GM23248 (cell line): ENCODE measurements around the gene PNMA1. TPM values are rescaled to one million over a fixed set of nuclear protein-coding genes. Genes with fewer than 3 reads are reported as not detected.

Source experiments
- DNase-seq: peaks from one replicate; pipeline ENCODE4 v3.0.0-alpha.2; 2015
- H2AFZ ChIP-seq: fragments of 200-600 bp; sonication (generic); 2 replicates; pipeline ENCODE4 v1.6.1; 2016; ENCODE audit warnings: antibody characterized with exemption
- H3F3A ChIP-seq: fragments of 200-600 bp; sonication (generic); 2 replicates; pipeline ENCODE4 v1.6.1; 2016; ENCODE audit warnings: mild to moderate bottlenecking, antibody characterized with exemption, mixed run types; ENCODE audit not compliant: insufficient read depth
- H3K27ac ChIP-seq: fragments of 200-600 bp; sonication (generic); 2 replicates; pipeline ENCODE4 v1.5.1; 2016; ENCODE audit warnings: mild to moderate bottlenecking
- H3K27me3 ChIP-seq: fragments of 200-600 bp; sonication (generic); replicated peaks from 2 replicates; pipeline ENCODE4 v1.6.1; 2016; ENCODE audit warnings: mild to moderate bottlenecking; ENCODE audit not compliant: insufficient read depth
- H3K36me3 ChIP-seq: fragments of 200-600 bp; sonication (generic); 2 replicates; pipeline ENCODE4 v1.6.1; 2016; ENCODE audit warnings: low read depth, mild to moderate bottlenecking
- H3K4me1 ChIP-seq: fragments of 200-600 bp; sonication (generic); 2 replicates; pipeline ENCODE4 v1.6.1; 2016; ENCODE audit warnings: mild to moderate bottlenecking; ENCODE audit not compliant: insufficient read depth
- H3K4me2 ChIP-seq: fragments of 200-600 bp; sonication (generic); one replicate; pipeline ENCODE4 v1.6.1; 2016; ENCODE audit warnings: mild to moderate bottlenecking; ENCODE audit not compliant: unreplicated experiment
- H3K4me3 ChIP-seq: fragments of 200-600 bp; sonication (generic); 2 replicates; pipeline ENCODE4 v1.5.1; 2016; ENCODE audit warnings: mild to moderate bottlenecking
- H3K79me2 ChIP-seq: fragments of 200-600 bp; sonication (generic); 2 replicates; pipeline ENCODE4 v1.6.1; 2016; ENCODE audit warnings: mild to moderate bottlenecking; ENCODE audit not compliant: insufficient read depth
- H3K9ac ChIP-seq: fragments of 200-600 bp; sonication (generic); 2 replicates; pipeline ENCODE4 v1.6.1; 2016; ENCODE audit warnings: mild to moderate bottlenecking
- H3K9me2 ChIP-seq: fragments of 200-600 bp; sonication (generic); 2 replicates; pipeline ENCODE4 v1.6.1; 2016; ENCODE audit warnings: mixed run types, mild to moderate bottlenecking, moderate library complexity; ENCODE audit not compliant: insufficient read depth
- H3K9me3 ChIP-seq: fragments of 200-600 bp; sonication (generic); one replicate; pipeline ENCODE4 v1.6.1; 2017; ENCODE audit warnings: low read depth
- H4K20me1 ChIP-seq: fragments of 200-600 bp; sonication (generic); 2 replicates; pipeline ENCODE4 v1.6.0; 2016; ENCODE audit not compliant: insufficient read depth
- EZH2 ChIP-seq: fragments of 200-600 bp; sonication (generic); IDR thresholded peaks from 2 replicates; pipeline ENCODE4 v1.6.1; 2018; ENCODE audit warnings: antibody characterized with exemption, mild to moderate bottlenecking; ENCODE audit not compliant: insufficient read depth, poor library complexity, severe bottlenecking
- EZH2phosphoT487 ChIP-seq: fragments of 200-600 bp; sonication (generic); IDR thresholded peaks from 2 replicates; pipeline ENCODE4 v1.6.1; 2018; ENCODE audit warnings: antibody characterized with exemption, moderate library complexity, mild to moderate bottlenecking, low read depth; ENCODE audit not compliant: insufficient read depth
- WGBS, 2 experiments: methylation state at CpG; one replicate each; pipeline ENCODE4 v1.1.6; 2015 to 2017; ENCODE audit warnings: low lambda C conversion rate in 2 of 2, low coverage in 1 of 2; ENCODE audit errors: missing lambda C conversion rate in 2 of 2; 5-methylcytosine and 5-hydroxymethylcytosine counted together
- in situ Hi-C: fragments of 300-500 bp; cut with MboI; formaldehyde crosslinking; loops from 2 replicates; pipeline ENCODE4 v1.15.0; 2020
- polyA plus RNA-seq: library from polyadenylated mRNA; unstranded; fragments of >200 nt; fragmentation: Nextera tagmentation; extraction: Ambion mirVana; gene quantifications from 2 replicates; pipeline ENCODE4 v1.2.1, GENCODE V29; 2016
- total RNA-seq: library from RNA; depleted of rRNA; stranded (reverse); fragments of >200 nt; shearing (Covaris generic); gene quantifications from 2 replicates; pipeline ENCODE4 v1.2.3, GENCODE V29; 2014

PNMA1 gene
- total and polyA plus RNA-seq, 2 experiments from 2014 or later, result 14.2 to 64.7 TPM

DNA sequence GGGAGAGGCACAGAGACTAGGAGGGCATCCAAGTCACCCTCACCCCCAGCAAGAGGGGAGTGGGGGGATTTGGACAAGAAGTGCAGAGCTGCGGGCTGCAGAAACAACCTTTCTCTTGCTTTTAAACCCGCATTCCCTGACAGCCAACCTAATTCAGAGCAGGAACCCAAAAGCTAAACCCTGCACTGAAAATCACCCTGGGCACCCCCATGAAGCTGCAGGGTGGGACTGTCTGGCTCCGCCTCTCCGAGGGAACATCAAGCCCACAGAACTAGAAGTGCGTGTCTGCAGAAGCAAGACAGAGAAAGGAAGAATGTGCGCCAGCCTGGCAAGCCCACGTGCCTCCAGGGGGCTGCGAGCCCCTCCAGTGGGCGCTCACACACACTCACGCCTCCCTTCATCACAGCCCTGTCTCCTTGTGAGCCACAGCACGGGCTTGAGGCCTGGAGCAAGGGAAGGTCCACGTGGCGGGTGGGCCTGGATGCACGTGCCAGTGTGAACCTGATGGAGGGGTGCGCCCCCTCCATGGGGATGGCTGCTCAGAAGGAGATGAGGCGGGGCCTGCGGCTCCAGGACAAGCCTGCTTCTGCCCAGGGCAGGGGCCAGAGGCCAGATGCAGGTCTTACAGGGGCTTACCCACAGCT lies 27.8 kb upstream of the PNMA1 start:
- in situ Hi-C loops, result no loop called here
- Histone ChIP-seq H3K79me2 (peaks cover 97% of the 10 kb centered on the region), H3K4me3 (peak overlapping the region; percentile 59), H4K20me1 (peaks cover 19% of the 10 kb centered on the region; the same call in 1 of the 2 replicates), H3F3A (peaks cover 12% of the 10 kb centered on the region; the same call in 1 of the 2 replicates), H3K27me3 (no peaks in the 10 kb centered on the region), H3K9ac (peak overlapping the region; percentile 69), H3K36me3 (peaks cover 6% of the 10 kb centered on the region), H3K9me3 (no peaks in the 10 kb centered on the region), H3K4me1 (peaks cover 53% of the 10 kb centered on the region), H3K27ac (peak overlapping the region; percentile 76), H3K4me2 (peak overlapping the region; percentile 61), H3K9me2 (no peaks in the 10 kb centered on the region), H2AFZ (no peak overlapping the region)
- DNase-seq, result peak; percentile 37
- 22 to 24% methylated on average over 17 of the region's 17 CpGs for WGBS, 2 experiments
- TF ChIP-seq EZH2, result no peak
- no peak for TF ChIP-seq EZH2phosphoT487

DNA sequence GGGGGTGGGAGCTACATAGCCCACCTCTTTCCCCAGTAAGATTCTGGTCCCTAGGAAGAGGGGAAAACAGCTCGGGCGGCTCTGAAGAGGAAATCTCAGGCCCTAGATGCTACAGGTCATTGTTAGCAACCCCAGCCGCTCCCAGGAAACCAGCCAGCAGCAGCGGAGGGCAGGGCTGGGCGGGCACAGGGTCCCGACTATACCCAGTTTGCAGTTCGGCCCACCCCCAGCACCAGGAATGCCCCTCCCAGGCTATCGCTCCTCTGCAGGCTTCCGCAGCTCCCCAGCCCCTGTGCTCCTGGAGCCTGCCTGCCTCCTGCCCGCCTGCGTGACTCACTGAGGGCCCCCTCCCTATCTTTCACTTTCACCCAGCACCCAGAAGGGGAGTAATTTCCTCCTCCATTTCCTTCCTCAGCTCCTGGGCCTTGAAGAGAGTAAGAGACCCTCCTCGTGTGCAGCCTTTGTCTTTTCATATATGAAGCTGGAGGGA lies 27.2 kb upstream of the PNMA1 start:
- WGBS, 2 experiments, result 1 to 5% methylated on average over 11 to 12 of the region's 12 CpGs
- Histone ChIP-seq H3K4me2 (peak overlapping the region; percentile 61), H3K36me3 (peaks cover 6% of the 10 kb centered on the region), H3K9ac (peak overlapping the region; percentile 69), H4K20me1 (peaks cover 13% of the 10 kb centered on the region; the same call in 1 of the 2 replicates), H3K9me2 (no peaks in the 10 kb centered on the region), H3F3A (peaks cover 12% of the 10 kb centered on the region; the same call in 1 of the 2 replicates), H2AFZ (no peak overlapping the region), H3K79me2 (peaks cover 97% of the 10 kb centered on the region), H3K27me3 (no peaks in the 10 kb centered on the region), H3K9me3 (no peaks in the 10 kb centered on the region), H3K27ac (peak overlapping the region; percentile 76), H3K4me3 (peak overlapping the region; percentile 59), H3K4me1 (peaks cover 53% of the 10 kb centered on the region)
- peak; percentile 73 for DNase-seq
- in situ Hi-C loops, result no loop called here
- TF ChIP-seq EZH2phosphoT487 (no peak), EZH2 (no peak)

DNA sequence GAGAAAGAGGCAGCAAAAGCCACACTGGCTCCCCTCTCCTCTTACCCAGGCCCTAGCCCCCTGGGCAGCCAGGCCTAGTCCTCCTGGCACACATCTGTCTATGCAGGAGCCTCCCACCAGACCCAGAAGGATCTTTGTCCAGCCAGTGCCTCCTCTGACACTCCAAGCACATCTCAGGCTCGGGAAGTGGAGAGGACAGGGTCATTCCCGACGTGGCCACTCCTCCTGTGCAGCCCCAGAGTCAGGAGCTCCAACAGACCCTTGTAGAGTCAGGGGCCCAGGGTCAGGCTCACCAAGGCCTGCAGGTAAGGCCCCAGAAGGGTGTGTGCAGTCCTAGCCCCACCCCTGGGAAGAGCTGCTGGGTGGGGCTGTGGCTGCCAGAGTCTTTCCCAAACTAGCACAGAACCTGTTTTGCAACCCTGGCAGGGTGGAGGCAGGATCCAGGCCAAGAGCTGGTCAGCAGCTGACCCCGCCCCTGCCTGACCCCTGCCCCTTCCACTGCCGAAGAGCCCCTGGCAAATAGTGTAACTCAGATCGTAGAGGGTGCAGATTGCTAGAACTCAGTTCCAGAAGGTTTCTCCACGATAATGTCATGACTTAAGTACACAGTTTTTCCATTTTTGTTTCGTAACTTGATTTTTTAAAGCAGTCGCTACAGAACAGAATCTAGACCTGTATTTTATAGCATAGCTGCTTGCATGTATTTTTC lies 26.6 kb upstream of the PNMA1 start:
- Histone ChIP-seq H3K27ac (peak overlapping the region; percentile 76), H3K9me2 (no peaks in the 10 kb centered on the region), H3K27me3 (no peaks in the 10 kb centered on the region), H3K4me2 (peak overlapping the region; percentile 61), H3K9ac (peak overlapping the region; percentile 69), H3K9me3 (no peaks in the 10 kb centered on the region), H4K20me1 (peaks cover 6% of the 10 kb centered on the region; the same call in 1 of the 2 replicates), H2AFZ (no peak overlapping the region), H3K4me1 (peaks cover 50% of the 10 kb centered on the region), H3K79me2 (peaks cover 97% of the 10 kb centered on the region), H3K4me3 (peak overlapping the region; percentile 59), H3F3A (peaks cover 12% of the 10 kb centered on the region; the same call in 1 of the 2 replicates), H3K36me3 (peaks cover 7% of the 10 kb centered on the region)
- TF ChIP-seq EZH2 (no peak), EZH2phosphoT487 (no peak)
- in situ Hi-C loops, result no loop called here
- DNase-seq, result peak; percentile 70
- 15 to 16% methylated on average over 9 of the region's 9 CpGs for WGBS, 2 experiments

DNA sequence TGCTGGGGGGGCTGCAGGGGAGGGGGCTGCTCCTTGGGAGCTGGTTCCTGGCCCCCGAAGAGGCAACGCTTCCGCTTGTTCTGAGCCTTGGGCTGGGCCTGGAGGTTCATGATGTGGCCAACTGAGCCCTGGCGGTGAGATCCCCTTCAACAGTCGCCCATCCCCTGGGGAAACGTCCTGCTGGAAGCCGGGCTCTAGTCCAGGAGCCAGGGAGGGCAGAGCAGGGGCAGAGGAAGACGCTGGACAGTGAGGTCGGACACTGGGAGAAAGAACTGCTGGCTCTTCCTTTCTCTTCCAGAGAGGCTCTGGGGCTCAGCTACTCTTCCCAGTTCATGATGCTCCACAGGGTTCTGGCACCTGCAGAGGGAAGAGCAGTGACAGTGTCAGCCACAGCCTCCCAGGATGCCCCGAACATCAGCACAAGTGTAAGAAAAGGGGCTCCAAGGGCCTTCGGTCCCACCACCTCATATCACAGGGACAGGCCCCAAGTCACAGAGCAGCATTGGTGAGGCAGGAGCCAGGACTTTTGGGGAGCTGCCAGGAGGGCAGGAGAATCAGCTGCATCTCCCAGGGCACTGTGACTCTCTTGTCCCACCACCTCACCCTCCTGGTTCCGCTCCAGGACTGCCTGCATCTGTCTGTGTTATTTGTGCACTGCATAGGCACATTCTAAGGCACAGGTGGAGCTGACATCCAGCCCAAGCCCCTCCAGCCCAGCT lies 25.9 kb upstream of the PNMA1 start:
- Histone ChIP-seq H3K9ac (peak overlapping the region; percentile 69), H2AFZ (no peak overlapping the region), H3K79me2 (peaks cover 97% of the 10 kb centered on the region), H3K36me3 (peaks cover 14% of the 10 kb centered on the region), H3K9me2 (no peaks in the 10 kb centered on the region), H3K27me3 (no peaks in the 10 kb centered on the region), H3K4me1 (peaks cover 44% of the 10 kb centered on the region), H3K4me3 (no peak overlapping the region), H3K27ac (peak overlapping the region; percentile 76), H3F3A (peaks cover 12% of the 10 kb centered on the region; the same call in 1 of the 2 replicates), H3K4me2 (peak overlapping the region; percentile 61), H3K9me3 (no peaks in the 10 kb centered on the region), H4K20me1 (peaks cover 6% of the 10 kb centered on the region; the same call in 1 of the 2 replicates)
- 76 to 80% methylated on average over 11 to 12 of the region's 12 CpGs for WGBS, 2 experiments
- in situ Hi-C loops, result loop anchor here (10.0 kb wide), 1 partner anchor 85 kb away; no protein-coding TSS in a partner anchor
- no peak for DNase-seq
- no peak for TF ChIP-seq EZH2
- no peak for TF ChIP-seq EZH2phosphoT487
